ENCODE results near the gene CCDC154. TPM values are rescaled to one million over a fixed set of nuclear protein-coding genes. Genes with fewer than 3 reads are reported as not detected.

Gene CCDC154
- total RNA-seq, 1 donor from 2014 or later = 0.58 TPM

DNA sequence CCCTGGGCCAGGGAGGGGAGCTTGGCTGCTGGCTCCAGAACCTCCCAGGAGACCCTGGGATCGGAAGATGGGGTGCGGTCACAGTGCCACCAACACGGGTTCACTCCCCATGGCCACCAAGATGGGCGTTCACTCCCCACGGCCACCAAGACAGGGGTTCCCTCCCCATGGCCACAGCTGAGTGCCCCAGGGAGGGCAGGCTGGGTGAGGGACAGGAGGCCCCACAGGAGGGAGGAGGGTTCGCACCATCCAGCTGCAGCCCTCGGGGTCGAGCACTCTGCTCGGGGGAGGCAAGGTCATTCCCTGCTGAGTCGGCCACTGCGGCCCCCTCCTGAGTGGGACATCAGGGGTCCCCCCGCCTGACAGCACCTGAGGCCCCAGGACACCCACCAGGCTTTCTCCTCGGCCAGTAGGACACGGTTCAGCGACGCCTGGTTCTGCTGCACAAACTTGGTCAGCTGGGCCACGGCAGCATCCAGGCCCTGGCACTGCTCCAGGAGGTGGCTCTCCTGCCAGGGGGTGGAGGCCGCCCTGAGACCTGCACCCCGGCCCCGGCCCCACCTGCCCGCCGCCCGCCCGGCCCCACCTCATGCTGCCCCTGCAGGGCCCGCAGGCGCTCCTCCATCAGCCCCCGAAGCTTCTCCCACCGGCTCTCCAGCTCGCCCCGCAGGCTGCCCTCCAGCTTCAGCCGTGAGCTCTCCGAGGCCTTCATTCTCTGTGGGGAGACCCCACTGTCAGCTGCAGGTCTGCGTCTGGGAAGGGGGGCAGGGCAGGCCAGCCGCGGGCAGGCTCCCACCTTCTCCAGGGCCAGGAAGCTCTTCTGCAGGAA is 5.9 kb downstream of the CCDC154 start:
- no peak for DNase-seq (ENCODE audit: extremely low read depth, low read depth, low spot score)

- no peak for DNase-seq (ENCODE audit: extremely low read depth, low read depth, low spot score)
These were observed 6.8 kb downstream of the CCDC154 start for GRCh38 chr16:1437606-1438005.

DNA sequence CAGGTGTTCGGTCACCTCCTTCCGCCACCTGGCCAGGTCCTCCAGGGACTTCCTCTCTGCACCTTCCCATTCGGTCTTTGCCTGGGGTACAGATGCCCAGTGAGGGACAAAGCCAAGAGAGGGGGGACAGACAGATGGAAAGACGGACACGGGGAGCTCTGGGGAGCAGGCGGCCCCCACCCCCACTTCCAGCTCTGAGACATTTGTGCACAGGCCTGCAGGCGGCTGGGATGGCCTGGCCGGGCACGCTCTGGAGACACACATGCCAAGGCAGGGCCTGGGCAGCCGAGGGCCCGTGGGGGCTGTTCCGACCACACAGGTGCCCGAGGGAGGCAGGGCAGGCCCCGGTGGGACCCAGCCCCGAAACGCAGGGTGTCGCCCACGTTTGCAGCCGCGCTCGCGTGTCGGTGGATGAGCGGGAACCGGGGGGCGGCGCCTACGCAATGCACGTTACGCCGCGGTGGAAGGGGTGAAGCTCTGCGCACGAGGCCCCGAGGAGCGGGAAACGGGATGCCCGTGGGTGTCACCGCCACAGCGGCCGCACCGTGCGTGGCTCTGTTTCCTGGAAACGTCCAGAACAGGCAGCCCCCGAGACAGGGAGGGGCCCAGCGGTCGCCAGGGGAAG is 7.5 kb downstream of the CCDC154 start:
- DNase-seq (ENCODE audit: extremely low read depth, low read depth, low spot score) = no peak

DNA sequence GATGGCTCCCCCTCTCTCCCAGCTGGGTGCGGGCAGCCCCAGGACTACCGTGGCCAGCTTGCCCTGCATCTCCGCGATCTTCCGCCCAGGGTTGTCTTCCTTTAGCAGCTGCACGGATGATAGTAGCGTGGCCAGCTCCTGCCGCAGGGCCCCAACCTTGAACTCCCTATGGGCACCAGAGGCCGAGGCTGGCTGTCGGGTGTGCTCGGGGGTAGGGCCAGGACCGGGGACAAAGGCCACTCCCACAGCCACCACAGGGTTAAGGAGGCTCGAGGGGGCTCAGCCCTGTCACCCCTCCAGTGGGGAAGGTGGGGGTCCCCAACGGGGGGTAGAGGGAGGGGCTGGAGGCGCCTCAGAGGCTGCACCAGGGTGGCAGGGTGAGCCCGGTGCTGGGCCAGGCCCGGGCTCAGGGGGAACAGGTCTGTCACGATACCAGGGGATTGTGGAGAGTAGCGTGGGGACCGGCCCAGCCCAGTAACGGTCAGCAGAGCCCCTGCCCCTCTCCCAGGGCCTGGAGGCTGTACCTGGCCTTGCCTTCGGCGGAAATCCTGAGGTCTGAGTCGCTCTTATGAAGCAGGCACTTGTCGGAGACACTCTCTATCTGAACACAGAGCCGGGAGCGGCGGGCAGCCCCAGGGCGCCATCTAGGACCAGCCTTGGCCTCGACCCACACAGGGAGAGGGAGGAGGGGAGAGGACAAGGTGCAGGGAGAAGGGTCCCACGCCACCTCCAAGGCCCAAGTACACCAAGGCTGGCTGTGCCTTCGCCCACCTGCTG is 8.2 kb downstream of the CCDC154 start:
- DNase-seq (ENCODE audit: extremely low read depth, low read depth, low spot score) = no peak

DNA sequence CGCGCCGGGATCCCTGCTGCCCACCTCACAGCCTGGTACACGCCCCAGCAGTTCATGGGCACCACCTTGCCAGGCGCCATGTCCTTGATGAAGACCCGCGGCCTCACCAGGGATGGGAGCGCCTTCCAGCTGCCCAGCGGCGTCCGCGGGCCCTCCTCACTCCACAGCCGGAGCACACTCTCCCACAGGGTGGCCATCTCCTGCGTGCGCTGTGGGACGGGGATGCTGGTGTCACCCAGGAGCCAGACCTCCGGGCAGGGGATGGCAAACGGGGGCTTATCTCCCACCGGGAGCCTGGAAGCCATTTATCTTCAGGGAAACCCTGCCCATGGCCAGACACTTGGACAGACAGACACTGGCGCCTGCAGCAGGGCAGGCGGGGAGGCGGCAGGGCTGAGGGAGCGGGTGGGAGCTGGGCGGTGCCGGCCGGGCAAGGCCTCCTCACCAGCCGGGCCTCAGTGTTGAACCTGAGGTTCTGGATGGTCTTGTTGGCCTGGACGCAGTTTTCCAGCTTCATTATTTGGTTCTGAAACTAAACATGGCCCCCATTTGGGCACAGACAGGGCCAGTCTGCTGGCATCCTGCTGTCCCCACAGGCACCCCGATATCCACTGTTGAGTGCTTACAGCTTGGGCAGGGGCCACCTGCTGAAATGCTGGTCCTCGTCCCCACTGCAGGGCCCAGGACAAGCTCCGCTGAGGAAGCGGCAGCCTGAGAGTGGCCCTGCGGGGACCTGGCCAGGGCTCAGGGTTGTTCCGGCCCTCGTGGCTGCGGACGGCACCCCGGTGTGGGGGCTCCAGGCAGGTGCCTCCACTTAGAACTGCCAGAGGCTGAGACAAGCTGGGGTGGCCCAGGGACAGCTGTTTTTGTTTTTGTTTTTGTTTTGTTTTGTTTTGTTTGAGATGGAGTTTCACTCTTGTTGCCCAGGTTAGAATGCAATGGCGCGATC is 9.4 kb downstream of the CCDC154 start:
- no peak for DNase-seq (ENCODE audit: extremely low read depth, low read depth, low spot score)

GRCh38 chr16:1433756-1434155 is 10.6 kb downstream of the CCDC154 start:
- no peak for DNase-seq (ENCODE audit: extremely low read depth, low read depth, low spot score)

GRCh38 chr16:1433263-1433560 is 11.1 kb downstream of the CCDC154 start:
- no peak for DNase-seq (ENCODE audit: extremely low read depth, low read depth, low spot score)

DNA sequence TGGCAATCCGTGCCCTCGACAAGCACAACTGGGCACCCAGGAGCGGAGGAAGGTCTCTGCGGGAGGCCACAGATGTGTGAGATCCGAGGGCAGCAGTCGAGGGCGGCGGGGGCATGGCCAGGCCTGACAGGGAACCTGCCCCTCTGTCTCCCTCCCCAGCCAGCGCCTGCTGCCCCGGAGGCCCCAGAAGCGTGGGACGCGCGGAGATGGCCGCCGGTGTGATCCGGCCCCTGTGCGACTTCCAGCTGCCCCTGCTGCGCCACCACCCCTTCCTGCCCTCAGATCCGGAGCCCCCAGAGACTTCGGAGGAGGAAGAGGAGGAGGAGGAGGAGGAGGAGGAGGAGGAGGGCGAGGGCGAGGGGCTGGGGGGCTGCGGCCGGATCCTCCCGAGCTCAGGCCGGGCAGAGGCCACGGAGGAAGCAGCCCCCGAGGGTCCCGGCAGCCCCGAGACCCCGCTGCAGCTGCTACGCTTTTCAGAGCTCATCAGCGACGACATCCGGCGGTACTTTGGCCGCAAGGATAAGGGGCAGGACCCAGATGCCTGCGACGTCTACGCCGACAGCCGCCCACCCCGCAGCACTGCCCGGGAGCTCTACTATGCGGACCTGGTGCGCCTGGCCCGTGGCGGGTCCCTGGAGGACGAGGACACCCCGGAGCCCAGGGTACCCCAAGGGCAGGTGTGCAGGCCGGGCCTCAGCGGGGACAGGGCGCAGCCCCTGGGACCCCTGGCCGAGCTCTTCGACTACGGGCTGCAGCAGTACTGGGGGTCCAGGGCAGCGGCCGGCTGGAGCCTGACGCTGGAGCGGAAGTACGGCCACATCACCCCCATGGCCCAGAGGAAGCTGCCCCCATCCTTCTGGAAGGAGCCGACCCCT is 11.7 kb downstream of the CCDC154 start:
- DNase-seq (ENCODE audit: extremely low read depth, low read depth, low spot score) = no peak

GRCh38 chr16:1431497-1432270 is 12.7 kb downstream of the CCDC154 start:
- DNase-seq (ENCODE audit: extremely low read depth, low read depth, low spot score) = no peak

GRCh38 chr16:1430759-1431496 is 13.4 kb downstream of the CCDC154 start, which contains the start of gene PERCC1:
Gene PERCC1 (plus strand): TSS chr16:1431078. CDS start chr16:1432594, 1,516 bp downstream.
- no peak for DNase-seq (ENCODE audit: extremely low read depth, low read depth, low spot score)

DNA sequence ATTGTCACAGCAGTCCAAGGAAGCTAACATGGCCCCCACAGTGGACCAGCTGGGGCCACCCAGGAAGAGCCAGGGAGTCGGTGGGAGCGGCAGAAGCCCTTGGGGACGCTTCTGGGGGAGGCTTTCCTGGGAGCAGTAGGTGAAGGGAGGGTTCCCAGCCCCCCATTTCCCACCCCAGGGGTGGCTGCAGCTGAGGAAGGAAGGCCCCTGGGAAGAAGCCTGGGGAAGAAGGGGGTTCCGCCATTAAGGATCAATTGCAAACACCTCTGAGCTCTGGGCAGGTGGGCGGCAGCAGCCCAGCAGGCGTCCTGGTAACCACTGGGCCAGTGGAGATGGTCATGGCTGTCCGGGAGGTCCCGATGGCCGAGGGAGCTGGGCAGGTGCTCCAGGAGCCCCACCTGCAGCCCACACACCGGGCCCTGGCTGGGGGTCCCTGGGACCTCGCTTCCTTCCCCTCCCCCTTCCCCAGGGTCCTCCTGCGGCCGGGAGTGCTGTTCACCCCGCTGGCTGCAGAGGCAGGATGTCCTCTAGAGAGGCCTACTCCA is 14.1 kb downstream of the CCDC154 start:
- no peak for DNase-seq (ENCODE audit: extremely low read depth, low read depth, low spot score)

DNA sequence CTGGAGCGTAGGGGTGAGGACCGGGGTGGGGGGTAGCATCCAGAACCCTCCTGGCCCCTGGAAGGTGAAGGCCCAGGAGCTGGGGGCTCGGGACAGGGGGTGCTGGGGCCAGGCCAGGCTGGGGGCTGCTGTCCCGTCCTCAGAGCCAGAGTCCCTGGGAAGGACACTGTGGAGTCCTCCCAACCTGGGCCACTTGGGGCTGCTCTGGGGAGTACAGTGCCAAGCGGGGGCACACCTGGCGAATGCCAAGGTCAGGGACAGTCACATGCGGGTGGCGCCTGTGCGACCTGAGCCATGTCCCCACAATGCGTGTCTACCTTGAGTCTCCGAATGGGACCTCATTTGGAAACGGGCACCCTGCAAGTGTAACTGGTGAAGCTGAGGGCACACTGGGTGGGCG is 14.7 kb downstream of the CCDC154 start:
- no peak for DNase-seq (ENCODE audit: extremely low read depth, low read depth, low spot score)

GRCh38 chr16:1429012-1429411 is 15.3 kb downstream of the CCDC154 start:
- DNase-seq (ENCODE audit: extremely low read depth, low read depth, low spot score) = no peak

DNA sequence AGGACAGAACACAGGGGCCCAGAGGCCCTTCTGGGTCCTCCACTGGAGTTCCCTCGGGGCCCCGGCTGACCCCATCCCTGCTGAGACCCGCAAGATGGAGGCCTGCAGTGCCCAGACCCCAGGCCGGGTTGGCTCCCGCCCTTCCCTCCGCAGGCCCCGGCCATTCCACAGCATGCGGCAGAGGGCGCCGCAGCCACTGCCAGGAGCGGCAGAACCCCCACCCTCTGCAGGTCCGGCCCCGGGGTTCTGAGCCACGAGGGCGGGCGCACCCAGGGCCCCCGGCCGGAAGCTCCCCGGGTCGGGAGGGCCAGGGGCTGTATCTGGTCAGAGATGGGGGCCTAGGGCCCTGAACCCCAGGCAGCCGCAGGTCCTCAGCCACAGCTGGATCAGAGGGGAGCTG is 15.8 kb downstream of the CCDC154 start:
- no peak for DNase-seq (ENCODE audit: extremely low read depth, low read depth, low spot score)

GRCh38 chr16:1427473-1428461 is 16.6 kb downstream of the CCDC154 start:
- no peak for DNase-seq (ENCODE audit: extremely low read depth, low read depth, low spot score)

DNA sequence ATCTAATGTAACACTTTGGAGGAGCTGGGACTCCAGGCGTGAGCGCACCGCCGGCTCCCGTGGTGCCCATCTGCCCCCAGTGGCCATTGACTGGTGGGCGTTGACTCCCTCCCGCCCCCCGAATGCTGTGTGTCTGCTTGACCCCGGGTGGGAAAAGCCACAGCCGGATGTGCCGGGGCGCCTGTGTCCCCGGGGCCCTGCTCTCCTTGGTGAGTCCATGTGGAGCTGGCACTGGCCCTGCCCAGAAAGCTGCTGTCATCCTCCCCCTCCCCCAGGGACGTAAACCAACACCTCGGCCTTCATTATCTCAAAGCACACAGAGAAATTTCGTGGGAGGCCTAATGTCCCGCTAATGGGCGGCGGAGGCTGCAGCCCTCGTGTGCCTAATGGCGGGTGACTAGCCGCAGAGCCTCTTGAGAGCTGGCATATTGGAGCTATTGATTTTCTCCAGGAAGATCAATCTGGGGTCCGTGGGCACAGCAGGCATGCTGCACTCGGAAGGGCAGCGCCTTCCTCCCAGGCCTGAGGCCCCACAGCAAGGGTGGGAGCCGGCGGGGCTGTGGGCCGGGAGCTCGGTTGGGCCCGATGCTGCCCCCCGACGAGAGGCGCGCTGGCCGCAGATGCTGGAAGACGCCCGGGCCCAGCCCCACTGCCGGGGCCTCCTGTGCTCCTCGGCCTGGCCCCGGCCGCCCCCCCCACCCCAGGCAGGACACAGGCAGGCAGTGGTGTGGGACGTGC is 17.5 kb downstream of the CCDC154 start:
- no peak for DNase-seq (ENCODE audit: extremely low read depth, low read depth, low spot score)

Measured in glomerular endothelial cell (primary cell).